ENCODE data around the gene ATG2B.

ATG2B gene

DNA sequence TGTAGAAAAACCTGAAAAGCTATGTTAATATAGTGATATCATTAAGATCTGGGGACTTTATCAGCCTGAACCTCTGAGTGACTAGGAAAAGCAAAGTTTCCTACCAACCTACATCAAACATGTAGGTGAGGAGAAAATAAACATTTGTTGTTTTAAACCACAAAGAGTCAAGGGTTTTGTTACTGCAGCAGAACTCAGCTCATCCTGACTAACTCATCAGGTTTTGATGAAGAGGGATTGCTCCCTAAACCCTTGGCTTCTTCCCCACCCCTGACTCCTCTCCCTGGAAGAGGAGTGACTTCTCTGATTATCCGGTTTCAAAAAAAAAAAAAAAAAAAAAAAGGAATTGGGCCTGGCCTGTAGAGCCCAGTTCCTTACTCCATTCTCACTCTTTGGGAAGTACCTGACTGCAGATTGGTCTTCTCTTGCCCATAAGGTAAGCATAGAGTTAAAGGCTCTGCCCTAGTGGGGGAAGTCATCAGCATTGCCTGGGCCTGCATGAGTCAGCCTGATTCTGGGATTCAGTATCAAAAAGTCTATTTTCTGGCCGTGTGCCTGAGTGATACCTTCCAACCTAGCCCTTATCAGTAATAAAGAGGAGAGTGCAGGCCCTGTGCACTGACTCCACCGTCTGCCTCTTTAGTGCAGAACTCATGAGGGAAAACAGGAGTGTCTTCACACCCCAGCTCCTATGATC lies 90.2 kb downstream of the ATG2B start:
- no peak for DNase-seq (ENCODE audit: low read depth)

DNA sequence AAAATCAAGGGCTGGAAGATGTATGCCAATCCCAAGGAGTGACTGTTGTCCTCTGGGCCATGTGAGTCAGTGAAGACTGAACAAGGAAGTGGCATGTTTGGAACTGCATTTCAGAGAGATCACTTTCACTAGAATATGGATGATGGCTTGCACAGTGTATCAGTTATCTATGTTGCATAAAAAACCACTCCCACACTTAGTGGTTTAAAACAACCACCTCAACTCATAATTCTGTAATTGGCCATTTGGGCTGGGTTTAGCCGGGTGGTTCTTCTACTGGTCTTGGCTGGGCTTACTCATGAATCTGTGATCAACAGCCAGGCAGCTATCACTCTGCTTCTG lies 91.7 kb downstream of the ATG2B start:
- DNase-seq (ENCODE audit: low read depth), result no peak

DNA sequence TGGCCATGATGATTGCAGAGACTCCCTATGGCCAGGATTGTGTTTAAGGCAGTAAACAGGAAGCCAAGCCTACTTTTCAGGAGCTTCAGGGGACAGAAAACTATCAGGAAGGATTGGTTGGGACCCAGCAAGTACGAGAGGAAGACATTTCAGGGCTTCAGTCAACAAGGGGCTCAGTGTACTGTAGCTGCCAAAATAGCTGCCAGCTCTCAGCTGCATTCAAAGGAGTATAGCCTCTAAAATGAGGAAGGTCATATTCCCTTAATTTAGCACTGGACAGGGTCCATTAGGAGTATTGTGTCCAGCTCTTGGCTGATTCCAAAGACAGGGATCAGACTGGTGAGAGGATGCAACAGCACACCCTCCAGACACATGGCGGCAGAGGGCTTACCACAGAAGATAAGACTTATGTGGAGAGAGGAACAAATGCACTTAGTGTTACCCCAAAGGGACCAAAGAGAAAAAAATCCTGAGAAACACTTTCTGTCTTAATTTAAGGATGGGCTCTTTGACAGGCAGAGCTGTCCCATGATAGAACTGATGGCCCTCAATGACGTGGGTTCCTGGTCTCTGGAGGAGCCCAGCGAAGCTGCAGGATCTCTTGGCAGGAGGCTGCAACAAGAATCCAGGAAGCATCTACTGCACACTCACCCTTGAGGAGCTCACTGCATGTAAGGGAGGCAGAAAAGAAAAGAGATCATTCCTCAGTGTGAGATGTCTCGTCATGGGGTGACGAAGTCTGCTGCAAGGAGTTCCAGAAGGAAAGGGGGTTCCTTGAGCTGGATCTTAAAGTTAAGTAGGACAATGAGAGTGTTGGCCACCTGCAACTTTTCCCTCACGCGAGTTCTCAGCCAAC lies 92.3 kb downstream of the ATG2B start:
- no peak for DNase-seq (ENCODE audit: low read depth)

DNA sequence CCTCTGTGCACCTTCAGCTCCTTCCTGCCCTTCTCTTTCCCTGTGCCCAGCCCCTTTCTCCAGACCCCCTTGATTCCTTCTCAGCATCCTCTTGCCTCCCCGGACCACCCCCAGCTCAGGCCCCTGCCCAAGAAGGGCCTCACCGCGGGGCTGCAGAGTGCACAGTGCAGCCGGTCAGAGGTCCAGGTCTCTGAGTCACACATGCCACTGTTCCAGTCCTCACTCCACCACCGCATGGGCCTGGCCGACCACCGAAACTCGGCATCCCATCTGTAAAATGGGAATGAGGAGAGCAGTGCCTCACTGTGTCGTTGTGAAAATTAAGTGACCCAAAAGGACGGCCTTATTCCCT lies 93.8 kb downstream of the ATG2B start:
- DNase-seq (ENCODE audit: low read depth), result no peak

GRCh38 chr14:96268431-96269358 lies 94.4 kb downstream of the ATG2B start:
- no peak for DNase-seq (ENCODE audit: low read depth)

GRCh38 chr14:96267916-96268315 lies 95.2 kb downstream of the ATG2B start:
- no peak for DNase-seq (ENCODE audit: low read depth)

DNA sequence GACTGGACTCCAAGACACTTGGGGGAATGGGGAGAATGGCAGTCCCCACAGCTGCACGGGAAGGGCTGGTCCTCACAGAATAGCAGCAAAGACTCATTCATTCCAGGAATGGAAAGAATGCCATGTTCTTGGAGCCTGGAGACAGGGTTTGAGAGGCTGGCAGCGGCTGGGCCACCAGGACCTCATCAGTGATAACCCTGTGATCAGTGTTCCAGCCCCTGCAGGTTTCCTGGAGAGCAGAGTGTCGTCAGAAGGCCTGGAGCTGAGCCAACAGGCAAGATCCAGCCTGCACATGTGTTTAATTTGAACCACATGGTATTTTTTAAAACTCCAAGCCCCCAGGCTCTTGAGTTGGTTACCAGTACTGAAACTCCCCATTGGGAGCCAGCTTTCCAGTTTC lies 95.8 kb downstream of the ATG2B start:
- no peak for DNase-seq (ENCODE audit: low read depth)

DNA sequence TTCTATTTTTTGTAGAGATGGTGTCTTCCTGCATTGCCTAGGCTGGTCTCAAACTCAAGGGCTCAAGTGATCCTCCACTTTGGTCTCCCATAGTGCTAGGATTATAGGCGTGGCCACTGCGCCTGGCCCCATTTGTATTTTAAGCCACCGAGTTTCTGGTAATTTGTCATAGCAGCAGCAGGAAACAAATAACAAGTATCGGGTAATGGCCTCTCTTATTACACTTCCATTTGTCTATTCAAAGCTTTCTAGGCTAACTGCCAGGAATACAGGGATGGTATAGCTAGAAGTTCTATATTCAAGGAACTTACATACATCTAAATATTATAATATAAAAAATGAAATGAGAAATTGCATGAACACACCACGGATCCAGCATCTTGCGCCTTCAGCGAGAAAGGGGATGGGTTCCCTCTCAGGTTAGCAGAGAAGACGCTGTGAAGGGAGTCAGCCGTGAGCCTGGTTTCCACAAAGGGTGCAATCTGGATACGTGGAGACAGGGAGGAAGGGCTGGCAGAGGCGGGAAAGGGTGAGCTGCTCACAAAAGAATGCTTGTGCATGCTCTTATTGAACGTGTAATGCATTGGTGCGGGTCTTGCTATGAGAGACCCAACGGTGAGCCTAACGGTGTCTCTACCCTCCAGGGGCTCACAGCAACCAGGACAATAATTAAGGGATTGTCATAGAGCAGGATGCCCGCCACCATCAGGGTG lies 97.6 kb downstream of the ATG2B start:
- no peak for DNase-seq (ENCODE audit: low read depth)

GRCh38 chr14:96264853-96265252 lies 98.3 kb downstream of the ATG2B start:
- no peak for DNase-seq (ENCODE audit: low read depth)

DNA sequence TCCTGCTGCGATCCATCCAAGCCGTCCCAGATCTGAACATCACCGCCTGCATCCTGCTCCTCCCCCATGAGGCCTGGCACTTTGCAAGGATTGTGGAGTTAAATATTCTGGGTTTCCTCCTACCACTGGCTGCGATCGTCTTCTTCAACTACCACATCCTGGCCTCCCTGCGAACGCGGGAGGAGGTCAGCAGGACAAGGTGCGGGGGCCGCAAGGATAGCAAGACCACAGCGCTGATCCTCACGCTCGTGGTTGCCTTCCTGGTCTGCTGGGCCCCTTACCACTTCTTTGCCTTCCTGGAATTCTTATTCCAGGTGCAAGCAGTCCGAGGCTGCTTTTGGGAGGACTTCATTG lies 99.0 kb downstream of the ATG2B start:
- no peak for DNase-seq (ENCODE audit: low read depth)

GRCh38 chr14:96263347-96264199 lies 99.6 kb downstream of the ATG2B start:
- DNase-seq (ENCODE audit: low read depth), result no peak

- no peak for DNase-seq (ENCODE audit: low read depth)
Measured at GRCh38 chr14:96261772-96262655, 101.1 kb downstream of the ATG2B start.

DNA sequence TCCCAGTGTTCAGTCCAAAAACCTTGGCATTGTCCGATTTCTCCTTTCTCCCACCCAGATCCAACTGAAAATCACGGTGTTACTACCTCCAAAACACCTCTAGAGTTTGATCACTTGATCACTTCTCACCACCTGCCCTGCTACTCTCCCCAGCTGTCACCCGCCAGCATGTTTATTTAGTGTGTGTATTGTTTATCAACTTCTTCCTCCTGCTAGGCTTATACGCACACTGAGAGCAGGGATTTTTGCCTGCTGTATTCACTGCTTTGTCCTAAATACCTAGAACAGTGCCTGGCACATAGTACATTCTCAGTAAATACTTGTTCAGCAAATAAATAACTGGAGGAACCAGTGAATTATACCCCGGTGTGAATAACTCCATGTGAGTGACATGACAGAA lies 102.1 kb downstream of the ATG2B start:
- DNase-seq (ENCODE audit: low read depth), result no peak

DNA sequence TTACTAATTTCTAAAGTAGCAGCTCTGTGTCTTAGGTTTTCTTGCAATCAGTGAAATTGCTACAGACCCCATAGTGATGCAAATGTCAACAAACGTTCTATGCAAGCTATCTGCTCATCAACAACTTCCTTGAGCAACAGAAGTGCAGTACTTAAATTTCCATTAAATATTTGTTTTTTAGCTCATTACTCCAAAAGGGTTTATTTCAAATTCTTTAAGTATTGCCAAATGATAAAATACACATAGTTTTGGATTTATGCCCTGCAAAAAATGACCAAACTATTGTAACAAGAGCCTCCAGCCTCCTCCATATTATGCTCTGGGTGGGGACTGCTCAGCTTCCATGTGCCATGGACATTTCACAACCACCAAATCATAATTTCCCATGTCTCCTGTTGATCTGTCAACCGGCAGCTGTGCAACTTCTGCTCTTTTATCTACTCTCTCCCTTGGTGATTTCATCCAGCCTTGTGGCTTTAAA lies 102.8 kb downstream of the ATG2B start:
- DNase-seq (ENCODE audit: low read depth), result no peak

- DNase-seq (ENCODE audit: low read depth), result no peak
Measured at GRCh38 chr14:96257900-96258299, 105.2 kb downstream of the ATG2B start.

DNA sequence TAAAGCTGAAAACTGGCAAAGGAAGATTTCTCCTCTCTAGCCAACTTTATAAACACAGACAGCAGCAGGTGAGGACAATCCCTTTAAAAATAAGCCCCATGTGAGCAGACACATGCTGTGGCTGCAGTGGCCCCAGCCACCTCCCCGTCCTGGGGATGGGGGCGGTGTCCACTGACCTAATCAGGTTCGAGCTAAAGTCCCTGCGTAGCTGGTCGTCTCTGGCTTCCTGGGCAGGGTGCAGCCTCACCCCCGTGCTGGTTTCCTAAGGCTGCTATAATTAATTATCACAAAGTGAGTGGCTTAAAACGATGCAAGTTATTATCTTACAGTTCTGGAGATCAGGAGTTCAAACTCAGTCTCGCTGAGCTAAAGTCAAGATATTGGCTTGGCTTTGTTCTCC lies 106.1 kb downstream of the ATG2B start:
- no peak for DNase-seq (ENCODE audit: low read depth)

- no peak for DNase-seq (ENCODE audit: low read depth)
Measured at GRCh38 chr14:96256407-96256806, 106.7 kb downstream of the ATG2B start.

- DNase-seq (ENCODE audit: low read depth), result no peak
Measured at GRCh38 chr14:96255501-96256366, 107.4 kb downstream of the ATG2B start, which contains the start of gene BDKRB1. TSS of gene BDKRB1 (plus strand) at chr14:96256210. CDS start at chr14:96263683, 7,473 bp downstream.

DNA sequence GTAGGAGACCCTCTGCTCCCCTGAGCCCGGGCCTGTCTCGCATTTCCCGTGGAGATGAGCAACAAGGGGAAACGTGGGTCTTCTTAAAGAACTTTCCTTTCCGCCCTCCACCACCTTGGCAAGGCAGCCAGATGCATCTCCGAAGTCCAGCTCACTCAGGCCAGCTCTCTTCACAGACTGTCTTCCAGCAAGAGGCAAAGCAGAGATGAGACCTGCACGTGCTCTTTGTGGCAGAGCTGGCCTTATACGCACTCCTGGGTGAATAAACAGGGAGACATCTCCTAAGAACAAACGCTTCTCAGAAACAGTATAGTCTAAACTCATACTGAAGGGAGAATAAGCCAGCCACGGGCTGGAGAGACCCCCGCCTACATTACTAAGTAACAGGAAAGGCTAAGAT lies 108.5 kb downstream of the ATG2B start:
- no peak for DNase-seq (ENCODE audit: low read depth)

All from activated T-helper 9 cell treated with anti-CD3 and anti-CD28 coated beads, Interleukin-2, amount 50 U/mL, for 16 hours (primary cell).